SW 1271 (cell line): ENCODE measurements around the gene AIPL1.

Source experiments
- DNase-seq, 2 experiments: peaks; one replicate each; lab custom pipeline; 2025; lab: John Stamatoyannopoulos, UW

Gene AIPL1

GRCh38 chr17:6420173-6420641 is 14.7 kb downstream of the AIPL1 start:
- no peak for DNase-seq

GRCh38 chr17:6415616-6416015 is 19.3 kb downstream of the AIPL1 start:
- DNase-seq: no peak

- DNase-seq: peak in 1 of 2 experiments; percentile 71
These were observed 21.9 kb downstream of the AIPL1 start for GRCh38 chr17:6413065-6413464.

GRCh38 chr17:6408735-6409134 is 26.2 kb downstream of the AIPL1 start:
- no peak for DNase-seq

- DNase-seq: no peak
These were observed 26.6 kb downstream of the AIPL1 start for GRCh38 chr17:6408276-6408675.

GRCh38 chr17:6402258-6402657 is 32.7 kb downstream of the AIPL1 start:
- DNase-seq: no peak

- no peak for DNase-seq
These were observed 36.0 kb downstream of the AIPL1 start for GRCh38 chr17:6398955-6399354.

GRCh38 chr17:6394055-6394606 is 40.8 kb downstream of the AIPL1 start:
- no peak for DNase-seq

- no peak for DNase-seq
These were observed 41.5 kb downstream of the AIPL1 start for GRCh38 chr17:6393351-6393952.

GRCh38 chr17:6392609-6393350 is 42.1 kb downstream of the AIPL1 start:
- no peak for DNase-seq

GRCh38 chr17:6388416-6388815 is 46.5 kb downstream of the AIPL1 start:
- no peak for DNase-seq

GRCh38 chr17:6387858-6388257 is 47.1 kb downstream of the AIPL1 start:
- no peak for DNase-seq

- no peak for DNase-seq
These were observed 47.5 kb downstream of the AIPL1 start for GRCh38 chr17:6387442-6387841.

GRCh38 chr17:6386041-6386630 is 48.8 kb downstream of the AIPL1 start:
- DNase-seq: no peak

GRCh38 chr17:6384481-6384880 is 50.4 kb downstream of the AIPL1 start:
- DNase-seq: no peak

GRCh38 chr17:6381526-6382465 is 53.1 kb downstream of the AIPL1 start:
- no peak for DNase-seq

GRCh38 chr17:6380915-6381438 is 53.9 kb downstream of the AIPL1 start:
- no peak for DNase-seq

GRCh38 chr17:6377906-6378305 is 57.0 kb downstream of the AIPL1 start:
- DNase-seq: no peak

- DNase-seq: no peak
These were observed 58.0 kb downstream of the AIPL1 start for GRCh38 chr17:6376931-6377361.

GRCh38 chr17:6374761-6375312 is 60.1 kb downstream of the AIPL1 start:
- no peak for DNase-seq

GRCh38 chr17:6374271-6374691 is 60.6 kb downstream of the AIPL1 start:
- no peak for DNase-seq
